HEK293 (cell line): ENCODE results near the gene OSBPL1A.

Experiments used
- SP2 ChIP-seq: fragments of 450-650 bp; formaldehyde crosslinking; IDR thresholded peaks from 2 replicates; pipeline ENCODE4 v1.5.1; 2016; ENCODE audit warnings: missing biosample characterization, missing genetic modification characterization
- ZNF132 ChIP-seq: fragments of 450-650 bp; formaldehyde crosslinking; IDR thresholded peaks from 2 replicates; pipeline ENCODE4 v1.5.1; 2017; ENCODE audit warnings: missing biosample characterization, missing genetic modification characterization, borderline replicate concordance
- ZNF16 ChIP-seq: fragments of 450-650 bp; formaldehyde crosslinking; IDR thresholded peaks from 2 replicates; pipeline ENCODE4 v1.5.1; 2016; ENCODE audit warnings: low read depth, missing biosample characterization, missing genetic modification characterization
- ZNF677 ChIP-seq: fragments of 450-650 bp; IDR thresholded peaks from 2 replicates; pipeline ENCODE4 v1.5.0; 2018; ENCODE audit warnings: missing biosample characterization, mild to moderate bottlenecking, missing genetic modification characterization, moderate library complexity
- TF ChIP-seq, protein P1 (sequence below): IDR thresholded peaks from 2 replicates; pipeline ENCODE4 v1.6.1; 2011; ENCODE audit warnings: mild to moderate bottlenecking, low read depth, low read length, borderline replicate concordance
- TF ChIP-seq, protein P2 (sequence below): fragments of 450-650 bp; formaldehyde crosslinking; IDR thresholded peaks from 2 replicates; pipeline ENCODE4 v1.5.1; 2016; ENCODE audit warnings: missing biosample characterization, missing genetic modification characterization

DNA sequence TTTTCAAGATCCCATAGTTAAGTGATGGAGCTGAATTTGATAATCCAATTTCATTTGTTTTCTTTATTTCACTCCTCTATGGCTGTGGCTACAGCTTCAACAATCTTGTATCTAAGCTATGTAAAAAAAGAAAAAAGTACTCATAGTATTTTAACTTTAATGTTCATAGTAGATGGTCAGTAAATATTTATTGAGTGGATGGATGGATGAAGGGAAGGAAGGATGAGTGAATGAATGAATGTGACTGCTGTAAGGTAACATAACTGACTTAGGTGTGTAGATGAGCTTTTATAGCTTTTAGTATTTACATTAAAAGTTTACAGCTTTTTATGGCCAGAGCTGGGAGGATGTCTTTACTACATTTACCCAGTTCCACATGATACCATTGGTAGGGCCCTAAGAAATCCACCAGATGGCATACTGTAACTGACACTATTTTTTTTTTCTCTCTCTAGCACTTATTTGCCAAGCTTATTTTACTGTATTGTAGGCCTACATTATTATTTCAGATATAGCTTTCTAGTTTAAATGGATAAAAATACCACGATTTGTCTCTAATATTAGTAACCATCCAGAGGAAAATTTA lies 49.4 kb upstream of the OSBPL1A start:
- TF ChIP-seq, protein P1, sequence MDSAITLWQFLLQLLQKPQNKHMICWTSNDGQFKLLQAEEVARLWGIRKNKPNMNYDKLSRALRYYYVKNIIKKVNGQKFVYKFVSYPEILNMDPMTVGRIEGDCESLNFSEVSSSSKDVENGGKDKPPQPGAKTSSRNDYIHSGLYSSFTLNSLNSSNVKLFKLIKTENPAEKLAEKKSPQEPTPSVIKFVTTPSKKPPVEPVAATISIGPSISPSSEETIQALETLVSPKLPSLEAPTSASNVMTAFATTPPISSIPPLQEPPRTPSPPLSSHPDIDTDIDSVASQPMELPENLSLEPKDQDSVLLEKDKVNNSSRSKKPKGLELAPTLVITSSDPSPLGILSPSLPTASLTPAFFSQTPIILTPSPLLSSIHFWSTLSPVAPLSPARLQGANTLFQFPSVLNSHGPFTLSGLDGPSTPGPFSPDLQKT: no peak
- TF ChIP-seq, protein P2, sequence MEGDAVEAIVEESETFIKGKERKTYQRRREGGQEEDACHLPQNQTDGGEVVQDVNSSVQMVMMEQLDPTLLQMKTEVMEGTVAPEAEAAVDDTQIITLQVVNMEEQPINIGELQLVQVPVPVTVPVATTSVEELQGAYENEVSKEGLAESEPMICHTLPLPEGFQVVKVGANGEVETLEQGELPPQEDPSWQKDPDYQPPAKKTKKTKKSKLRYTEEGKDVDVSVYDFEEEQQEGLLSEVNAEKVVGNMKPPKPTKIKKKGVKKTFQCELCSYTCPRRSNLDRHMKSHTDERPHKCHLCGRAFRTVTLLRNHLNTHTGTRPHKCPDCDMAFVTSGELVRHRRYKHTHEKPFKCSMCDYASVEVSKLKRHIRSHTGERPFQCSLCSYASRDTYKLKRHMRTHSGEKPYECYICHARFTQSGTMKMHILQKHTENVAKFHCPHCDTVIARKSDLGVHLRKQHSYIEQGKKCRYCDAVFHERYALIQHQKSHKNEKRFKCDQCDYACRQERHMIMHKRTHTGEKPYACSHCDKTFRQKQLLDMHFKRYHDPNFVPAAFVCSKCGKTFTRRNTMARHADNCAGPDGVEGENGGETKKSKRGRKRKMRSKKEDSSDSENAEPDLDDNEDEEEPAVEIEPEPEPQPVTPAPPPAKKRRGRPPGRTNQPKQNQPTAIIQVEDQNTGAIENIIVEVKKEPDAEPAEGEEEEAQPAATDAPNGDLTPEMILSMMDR (tag by site-specific recombination): peak; percentile 25; the same call in 1 of the 2 replicates
- TF ChIP-seq ZNF677 (no peak), ZNF132 (tag by site-specific recombination) (no peak), ZNF16 (no peak), SP2 (tag by site-specific recombination) (no peak)
